RCC 7860 (cell line): ENCODE results near the gene CALD1.

Source experiments
- DNase-seq: peaks from one replicate; pipeline ENCODE4 v3.0.0-alpha.2; 2015; ENCODE audit warnings: low spot score
- FAIRE-seq: peaks from 2 replicates; lab custom pipeline; 2012; peaks lifted over from hg19 to GRCh38; lab: Jason Lieb, UNC

Gene CALD1

DNA sequence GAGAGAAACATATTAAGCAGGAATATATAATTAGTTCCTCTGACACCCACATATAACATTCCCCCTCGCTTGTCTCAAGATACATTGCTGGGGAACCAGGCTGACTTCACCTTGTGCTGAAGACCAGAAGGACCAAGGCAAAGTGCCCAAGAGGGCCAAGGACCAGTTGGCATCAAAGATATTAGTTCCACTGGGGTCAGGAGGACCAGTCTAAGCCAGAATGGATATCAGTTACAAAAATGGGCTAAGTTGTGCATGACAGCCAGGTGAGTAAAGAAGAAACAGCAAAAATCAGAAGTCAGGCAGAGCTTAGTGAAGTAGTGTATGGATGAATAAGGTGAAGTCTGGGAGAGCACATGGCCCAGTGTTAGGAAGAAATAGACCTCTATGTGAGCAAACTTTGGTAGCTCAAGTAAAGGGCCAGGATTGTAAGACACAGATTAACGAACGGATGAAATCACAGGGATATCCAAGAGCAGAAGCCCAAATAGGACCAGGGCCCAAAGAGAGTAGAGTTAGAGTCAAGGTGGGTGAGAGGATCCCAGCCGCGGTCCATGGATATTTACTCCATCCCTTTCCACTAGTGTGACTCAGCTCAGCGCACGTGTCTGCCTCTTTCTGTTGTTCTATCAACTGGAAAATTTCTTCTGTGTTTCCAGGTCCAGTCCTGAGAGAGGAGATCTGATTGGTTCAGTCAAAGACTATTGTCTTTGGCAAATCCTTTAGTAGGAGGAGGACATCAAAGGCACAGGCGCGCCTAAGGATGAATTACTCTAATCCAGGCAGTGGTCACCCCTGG is 5.0 kb downstream of the CALD1 start:
- FAIRE-seq (no peak), DNase-seq (no peak)

DNA sequence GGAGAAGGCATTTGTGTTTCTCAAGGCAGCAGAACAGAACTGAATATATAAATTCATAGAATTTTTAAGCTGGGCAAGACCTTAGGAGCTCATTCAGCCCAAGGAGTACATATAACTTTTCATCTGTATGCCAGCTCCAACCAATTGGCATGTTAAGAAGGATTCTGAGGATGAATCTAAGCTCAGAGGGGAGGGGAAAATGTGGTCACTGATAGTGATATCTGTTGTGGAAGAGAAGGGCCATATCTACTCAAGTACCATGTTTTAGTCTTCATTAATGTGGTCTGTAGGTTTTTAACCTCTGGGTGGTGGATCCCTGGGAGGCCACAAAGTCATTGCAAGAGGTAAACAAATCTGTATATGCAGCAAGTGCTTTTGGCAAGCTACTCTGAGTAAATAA is 6.4 kb downstream of the CALD1 start:
- FAIRE-seq (no peak), DNase-seq (no peak)

DNA sequence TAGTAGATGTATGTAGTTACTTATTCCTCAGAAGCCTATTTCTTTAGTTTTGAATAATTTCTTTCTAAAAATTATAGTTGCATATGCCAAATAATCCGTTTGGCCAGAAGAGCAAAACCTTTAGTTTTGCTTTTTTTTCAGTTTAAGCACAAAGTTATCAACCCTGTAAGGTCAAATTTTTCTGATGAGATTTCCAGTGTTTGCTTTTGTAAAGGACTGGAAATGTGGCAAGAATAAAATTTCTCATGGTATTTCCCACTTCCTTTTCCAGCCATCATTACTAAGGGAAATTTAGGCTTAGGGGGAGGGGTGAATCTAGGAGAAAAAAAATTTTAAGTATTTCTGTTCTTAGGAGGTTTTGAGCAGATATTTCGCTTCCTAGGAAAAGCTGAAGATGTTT is 7.6 kb downstream of the CALD1 start:
- no peak for FAIRE-seq

DNA sequence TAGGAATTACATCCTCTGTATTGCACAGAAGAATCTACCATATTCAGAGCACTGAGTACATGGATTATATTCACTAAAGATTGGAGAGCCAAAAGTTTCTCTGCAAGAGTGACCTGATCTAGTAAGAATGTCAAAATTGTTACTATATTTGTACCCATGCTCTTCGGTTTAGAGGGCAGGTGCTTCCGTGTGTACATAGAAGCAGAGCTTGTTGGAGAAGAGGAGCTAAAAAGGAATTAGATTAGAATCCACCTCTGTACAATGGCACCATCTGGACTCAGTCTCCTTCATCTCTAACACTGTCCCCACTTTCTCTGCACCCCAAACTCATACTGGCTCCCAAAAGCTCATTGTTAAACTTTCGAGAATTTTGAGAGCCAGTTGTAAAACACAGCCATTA is 8.3 kb downstream of the CALD1 start:
- no peak for FAIRE-seq

More for the DNA sequence above, 7.6 kb downstream of the CALD1 start:
- no peak for DNase-seq

DNA sequence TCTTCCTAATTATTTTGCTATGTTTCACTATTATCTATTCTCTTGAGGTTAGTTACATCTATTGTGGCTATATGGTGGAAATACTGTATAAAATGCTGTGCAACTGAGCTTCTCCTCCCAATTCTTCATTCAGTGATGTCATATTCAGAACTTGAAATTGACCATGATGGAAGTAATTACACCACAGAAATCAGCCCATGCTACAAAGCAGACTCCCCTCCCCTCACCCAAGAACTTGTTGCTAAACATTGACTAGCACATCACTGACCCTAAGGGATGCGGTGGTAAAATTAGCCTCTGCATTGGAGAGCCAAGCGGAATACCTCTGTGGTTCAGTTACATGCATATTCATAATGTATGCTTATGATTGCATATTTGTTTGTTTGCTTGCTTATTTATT is 8.8 kb downstream of the CALD1 start:
- FAIRE-seq (no peak), DNase-seq (no peak)

More for the DNA sequence above, 8.3 kb downstream of the CALD1 start:
- DNase-seq: no peak

DNA sequence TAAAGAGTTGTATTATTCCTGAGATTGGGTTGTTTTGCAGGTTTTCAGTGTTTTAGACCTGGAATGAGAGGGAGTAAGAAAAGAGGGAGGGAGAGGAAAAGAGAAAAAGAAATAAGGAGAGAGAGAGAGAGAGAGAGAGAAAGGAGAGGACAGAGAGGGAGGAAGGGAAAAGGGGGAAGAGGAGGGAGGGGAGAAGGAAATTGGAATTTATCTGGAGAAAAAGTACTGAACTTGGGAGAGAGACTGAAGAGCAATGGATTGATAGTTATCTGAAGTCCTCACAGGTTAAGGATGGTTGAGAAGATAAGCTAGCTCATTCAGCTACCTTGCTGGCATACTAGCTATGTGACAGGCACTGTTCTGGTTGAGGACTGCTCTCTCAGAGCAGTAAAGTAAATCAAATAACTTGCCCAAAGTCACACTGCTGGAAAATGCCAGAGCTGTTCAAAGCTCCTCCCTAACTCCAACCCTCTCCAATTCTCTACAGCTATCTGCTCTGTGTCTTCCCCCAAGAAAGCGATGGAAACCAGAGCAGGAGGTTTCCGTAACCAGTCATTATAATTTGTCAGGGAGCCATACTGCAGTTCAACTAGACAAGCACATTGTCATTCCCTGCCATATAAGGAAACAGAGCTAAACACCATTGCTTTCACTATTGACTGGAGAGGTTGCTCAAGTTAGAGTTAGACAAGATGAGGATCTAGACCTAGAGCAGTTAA is 10.7 kb downstream of the CALD1 start:
- DNase-seq (no peak), FAIRE-seq (no peak)

DNA sequence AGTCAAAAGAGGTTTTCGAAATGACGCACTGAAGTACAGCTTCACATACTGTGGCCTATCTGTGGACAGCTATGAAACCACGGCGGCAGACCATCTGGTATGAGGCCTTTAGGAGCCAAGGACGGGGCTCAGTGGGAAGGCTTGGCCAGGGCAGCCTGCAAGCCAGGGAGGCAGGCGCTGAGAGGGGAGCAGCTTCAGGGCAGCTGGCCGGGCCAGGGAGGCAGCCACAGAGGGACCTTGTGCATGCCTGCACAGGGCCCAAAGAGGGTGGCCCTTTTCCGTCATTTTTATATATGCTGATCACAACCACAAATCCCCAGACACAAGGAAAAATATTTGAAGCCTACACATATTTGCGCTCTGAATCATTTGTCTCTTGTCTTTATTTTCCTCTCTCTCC is 13.5 kb downstream of the CALD1 start:
- DNase-seq: no peak
- FAIRE-seq: no peak

DNA sequence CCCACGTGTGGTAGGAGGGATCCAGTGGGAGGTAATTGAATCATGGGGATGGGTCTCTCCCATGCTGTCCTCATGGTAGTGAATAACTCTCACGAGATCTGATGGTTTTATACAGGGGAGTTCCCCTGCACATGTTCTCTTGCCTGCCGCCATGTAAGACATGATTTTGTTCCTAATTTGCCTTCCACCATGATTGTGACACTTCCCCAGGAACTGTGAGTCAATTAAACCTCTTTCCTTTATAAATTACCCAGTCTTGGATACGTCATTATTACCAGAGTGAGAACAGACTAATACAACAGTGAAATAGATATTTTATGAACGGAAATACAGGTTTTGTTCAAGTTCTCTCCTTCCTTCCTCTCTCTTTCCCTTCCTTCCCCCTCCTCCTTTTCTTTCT is 15.8 kb downstream of the CALD1 start:
- no peak for DNase-seq
- no peak for FAIRE-seq

DNA sequence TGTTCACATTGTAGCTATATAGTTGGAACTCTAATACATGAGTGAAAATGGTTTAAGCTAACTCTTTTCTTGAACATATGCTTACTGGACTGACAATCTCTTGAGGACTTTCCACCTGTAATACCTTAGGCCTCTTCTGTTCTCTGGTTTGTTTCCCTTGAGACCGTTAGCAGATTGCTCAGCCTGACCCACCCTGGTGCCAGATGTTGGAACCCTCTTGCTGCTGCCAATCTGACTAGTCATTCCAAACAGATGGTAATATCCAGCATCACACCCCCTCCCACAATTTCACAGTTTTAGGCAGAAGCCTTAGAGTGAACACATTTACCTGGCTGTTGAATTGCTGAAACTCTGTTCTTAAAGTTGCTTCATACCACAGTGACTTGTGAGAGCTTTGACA is 18.7 kb downstream of the CALD1 start:
- FAIRE-seq (no peak), DNase-seq (no peak)

DNA sequence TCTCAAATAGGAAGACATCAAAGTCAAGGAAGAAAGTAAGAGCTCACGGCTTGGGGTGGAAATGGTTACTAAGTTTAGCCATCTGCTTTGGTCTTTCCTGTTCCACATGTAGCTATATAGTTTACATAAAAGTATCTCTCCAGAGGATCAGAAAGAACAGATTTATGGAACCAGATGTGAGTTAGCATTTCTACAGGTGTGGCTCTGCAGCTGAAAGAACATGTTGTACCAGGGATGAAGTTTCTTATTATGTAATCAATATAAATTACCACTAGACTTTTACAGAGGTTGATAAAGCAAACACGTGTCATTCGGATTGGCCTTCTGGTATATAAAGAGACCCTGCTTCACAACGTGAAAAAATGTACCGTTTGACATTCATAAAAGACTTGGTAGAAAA is 19.9 kb downstream of the CALD1 start:
- FAIRE-seq (no peak), DNase-seq (no peak)

DNA sequence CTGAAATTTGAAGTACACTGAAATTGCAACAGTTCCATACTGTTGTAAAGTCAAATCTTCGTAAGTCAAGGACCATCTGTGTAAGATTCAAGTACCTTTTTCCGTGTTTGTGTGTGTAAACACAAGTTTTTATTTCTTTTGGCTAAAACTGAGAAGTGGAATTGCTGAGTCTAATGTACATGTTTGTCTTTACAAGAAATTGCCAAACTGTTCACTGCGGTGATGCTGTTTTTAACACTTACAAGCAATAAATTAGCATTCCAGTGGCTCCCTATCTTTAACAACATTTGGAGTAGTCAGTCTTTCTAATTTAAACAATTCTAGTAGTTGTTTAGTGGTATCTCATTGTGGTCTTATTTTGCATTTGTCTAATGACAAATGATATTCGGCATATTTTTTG is 23.3 kb downstream of the CALD1 start:
- DNase-seq (no peak), FAIRE-seq (no peak)

DNA sequence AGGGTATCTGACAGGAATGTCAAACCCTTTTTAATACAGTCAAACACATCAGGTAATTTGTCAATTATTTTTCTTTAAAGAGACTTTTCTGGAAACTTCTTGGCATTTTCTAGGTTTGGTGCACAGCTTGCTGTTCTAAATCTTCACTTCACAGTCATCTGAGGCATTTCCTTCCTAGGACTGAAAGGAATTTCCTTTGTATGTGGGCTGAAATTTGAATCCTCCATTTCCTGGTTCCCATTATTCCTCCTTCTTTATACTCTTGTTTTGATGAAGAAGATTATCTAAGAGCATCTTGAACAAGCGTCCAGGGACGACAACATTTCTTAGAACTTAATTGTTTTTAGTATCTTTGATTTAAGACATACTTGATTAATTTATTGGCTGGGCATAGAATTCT is 24.9 kb downstream of the CALD1 start:
- DNase-seq: no peak
- FAIRE-seq: no peak

DNA sequence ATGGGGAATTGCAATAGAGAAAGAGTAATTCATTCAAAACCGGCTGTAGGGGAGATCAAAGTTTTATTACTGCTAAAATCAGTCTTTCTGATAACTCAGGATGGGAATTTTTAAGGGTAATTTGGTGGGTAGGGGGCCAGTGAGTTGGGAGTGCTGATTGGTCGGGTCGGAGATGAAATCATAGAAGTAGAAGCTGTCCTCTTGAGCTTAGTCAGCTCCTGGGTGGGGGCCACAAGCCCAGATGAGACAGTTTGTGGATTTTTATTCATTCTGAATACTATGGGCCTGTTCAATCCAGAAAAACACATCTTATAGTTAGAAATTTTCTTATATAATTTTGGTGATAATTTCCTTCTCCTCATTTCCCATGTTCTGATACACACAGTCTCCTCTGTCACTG is 25.4 kb downstream of the CALD1 start:
- DNase-seq: no peak
- FAIRE-seq: no peak

DNA sequence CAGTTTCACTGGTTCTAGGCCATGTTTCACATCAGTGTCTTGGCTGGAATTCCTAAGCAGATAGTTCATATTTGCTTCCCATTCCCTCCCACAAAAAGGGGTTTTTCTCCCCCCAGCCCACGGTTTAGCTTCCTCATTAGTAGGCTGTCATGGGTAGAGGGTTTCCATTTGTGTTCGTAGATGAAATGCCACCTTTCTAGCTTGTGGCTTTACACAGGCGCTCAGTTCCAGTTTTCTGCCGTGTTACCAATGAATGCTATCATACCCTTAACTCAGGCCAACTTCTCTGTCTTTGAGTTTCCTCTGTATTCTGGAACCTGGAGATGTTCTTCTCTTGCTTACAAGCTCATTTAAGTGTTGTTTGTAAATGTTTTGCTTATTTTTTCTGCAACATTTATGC is 26.8 kb downstream of the CALD1 start:
- no peak for FAIRE-seq

DNA sequence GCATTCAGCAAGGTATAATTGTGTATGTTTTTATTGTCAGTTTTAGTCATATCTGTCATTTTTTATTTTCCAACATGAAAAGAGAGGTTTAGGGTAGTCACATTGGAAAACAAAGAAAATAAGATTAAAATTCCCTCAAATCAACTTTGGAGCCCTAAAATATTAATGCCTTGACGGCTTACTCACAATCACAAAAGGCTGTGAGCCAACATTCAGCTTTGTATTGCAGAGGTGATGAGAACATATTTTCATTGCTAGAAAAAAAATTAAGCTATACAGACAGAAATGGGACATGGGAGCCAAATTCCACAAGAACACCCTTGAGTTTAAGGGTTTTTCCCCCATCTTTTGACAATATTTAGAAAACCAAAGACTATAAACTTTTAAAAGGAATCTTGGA is 30.2 kb downstream of the CALD1 start:
- FAIRE-seq (no peak), DNase-seq (no peak)

More for the DNA sequence above, 26.8 kb downstream of the CALD1 start:
- DNase-seq: no peak

DNA sequence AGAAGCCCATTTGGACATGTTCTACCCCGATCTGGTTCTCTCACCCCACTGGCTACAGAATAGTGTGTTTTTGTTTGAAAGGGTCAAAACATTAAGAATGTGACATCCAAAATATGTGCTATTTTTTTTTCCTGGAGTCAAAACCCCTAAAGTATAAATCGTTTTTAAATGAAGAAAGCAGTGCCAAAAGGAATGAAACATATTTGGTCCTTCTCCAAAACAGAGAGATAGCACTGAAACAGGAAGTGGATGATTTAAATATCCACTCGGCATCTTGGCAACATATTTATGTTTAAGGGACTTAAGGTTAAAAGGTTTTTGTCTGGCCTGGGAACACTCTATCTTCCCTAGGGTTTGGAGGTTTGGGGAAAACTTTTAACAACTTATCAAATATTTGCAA is 32.3 kb downstream of the CALD1 start:
- no peak for FAIRE-seq

DNA sequence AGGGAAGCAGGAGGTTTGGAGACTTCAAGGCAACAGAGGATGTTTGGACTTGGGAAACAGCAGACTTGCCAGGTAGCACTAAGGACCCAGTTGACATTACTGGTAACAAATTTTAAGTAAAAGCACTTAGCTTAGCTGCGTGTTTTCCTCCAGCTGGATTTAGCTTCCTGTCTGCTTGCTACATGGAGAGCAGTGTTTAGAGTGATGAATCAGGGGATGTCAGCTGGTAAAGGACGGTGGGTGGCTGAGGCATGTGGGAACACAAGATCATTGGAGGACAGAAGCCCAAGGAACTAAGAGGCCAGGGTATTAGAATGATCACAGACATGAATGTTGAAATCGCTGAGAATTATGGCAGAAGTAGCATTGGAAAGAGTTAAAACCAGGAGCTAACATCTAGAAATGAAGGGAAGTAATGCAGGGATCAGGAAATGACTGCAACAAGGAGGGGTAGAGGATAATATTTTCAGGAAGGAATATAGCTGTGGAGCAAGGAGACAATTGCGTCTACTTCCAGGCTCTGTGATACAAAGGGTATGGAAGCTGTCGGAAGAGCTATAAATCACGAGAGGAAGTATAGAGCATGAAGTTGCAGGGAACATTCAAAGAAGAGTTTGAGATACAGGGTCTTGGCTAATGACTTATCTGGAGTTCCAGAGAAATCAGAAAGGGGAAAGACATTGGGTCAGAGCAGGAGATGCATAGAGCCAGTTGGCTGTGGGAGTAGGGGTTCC is 34.4 kb downstream of the CALD1 start:
- no peak for DNase-seq
- FAIRE-seq: no peak

More for the DNA sequence above, 32.3 kb downstream of the CALD1 start:
- no peak for DNase-seq

DNA sequence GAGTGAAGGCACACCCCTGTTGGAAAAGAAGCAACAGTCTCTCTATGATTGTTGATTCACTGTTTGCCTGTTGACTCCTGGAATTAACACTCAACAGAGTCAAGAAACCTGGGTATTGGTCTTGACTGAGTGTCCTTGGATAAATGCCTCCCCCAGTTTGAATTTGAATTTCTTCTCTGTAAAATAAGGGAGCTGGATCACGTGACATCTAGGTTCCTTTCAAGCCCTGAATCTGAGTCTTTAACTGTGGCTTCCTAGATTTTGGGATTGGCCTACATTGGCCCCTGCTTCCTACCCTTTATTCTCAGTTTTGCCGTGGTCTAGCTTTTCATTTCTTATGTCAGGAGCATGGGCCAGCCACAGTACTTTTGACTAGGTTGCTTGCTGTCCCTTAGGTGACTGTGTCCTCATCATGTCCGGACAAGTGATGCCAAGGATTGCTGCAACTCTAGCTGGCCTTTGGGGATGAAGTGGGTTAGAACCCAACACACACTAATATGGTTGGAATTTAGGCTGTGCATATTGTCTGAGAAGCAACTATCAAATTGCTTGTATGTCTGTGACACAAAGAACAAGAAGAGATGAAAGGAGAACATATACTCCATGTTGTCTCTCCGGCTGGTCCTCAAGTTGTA is 35.4 kb downstream of the CALD1 start:
- no peak for DNase-seq
- no peak for FAIRE-seq

DNA sequence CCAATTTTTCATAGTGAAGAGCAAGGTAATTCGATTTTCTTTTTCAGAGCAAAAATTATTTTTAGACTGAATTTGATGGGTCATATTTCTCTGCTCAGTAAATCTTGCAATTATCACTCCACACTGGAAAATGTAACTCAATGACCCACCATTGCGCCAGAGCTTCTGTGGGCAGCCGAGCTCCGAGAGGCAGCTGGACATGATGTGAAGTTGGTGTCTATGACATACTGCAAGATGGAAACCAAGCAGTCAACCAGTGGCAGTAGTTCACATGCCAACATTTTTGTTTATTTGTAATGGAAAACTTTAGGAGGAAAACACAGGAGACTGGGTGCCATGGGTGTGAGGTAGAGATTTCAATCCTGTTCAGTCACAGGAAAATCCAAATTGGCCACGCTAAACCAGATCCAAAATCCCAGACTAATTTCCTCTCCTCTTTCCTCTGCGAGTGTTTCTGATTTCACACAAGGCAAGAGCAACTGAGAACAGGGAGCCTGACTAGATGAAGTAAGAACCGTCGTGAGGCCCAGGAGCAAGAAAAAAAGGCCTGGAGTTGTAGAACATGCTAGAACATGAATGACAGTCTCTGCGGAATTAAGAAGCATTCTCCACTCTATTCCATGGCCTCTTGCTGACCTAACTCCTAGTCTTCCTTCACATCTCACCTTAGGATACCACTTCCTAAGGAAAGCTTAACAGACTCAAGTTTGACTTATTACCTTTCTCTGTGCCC is 39.3 kb downstream of the CALD1 start:
- no peak for DNase-seq
- no peak for FAIRE-seq

DNA sequence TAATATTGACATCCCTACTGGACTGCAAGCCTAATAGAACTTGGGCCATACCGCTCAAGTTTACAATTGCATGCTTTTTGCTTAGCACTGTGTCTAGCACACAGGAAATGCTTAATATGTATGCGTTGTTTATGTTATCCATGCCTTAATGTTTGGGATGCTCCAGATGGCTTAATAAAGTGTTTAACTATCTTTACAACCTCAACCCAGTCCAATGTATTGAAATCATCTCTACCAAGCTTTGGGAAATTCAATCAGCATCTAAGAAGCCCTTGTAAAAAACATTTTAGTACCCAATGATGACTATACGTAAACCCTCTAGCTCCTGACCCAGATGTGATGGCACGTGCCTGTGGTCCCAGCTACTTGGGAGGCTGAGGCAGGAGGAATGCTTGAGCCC is 40.0 kb downstream of the CALD1 start:
- DNase-seq: no peak
- FAIRE-seq: no peak

DNA sequence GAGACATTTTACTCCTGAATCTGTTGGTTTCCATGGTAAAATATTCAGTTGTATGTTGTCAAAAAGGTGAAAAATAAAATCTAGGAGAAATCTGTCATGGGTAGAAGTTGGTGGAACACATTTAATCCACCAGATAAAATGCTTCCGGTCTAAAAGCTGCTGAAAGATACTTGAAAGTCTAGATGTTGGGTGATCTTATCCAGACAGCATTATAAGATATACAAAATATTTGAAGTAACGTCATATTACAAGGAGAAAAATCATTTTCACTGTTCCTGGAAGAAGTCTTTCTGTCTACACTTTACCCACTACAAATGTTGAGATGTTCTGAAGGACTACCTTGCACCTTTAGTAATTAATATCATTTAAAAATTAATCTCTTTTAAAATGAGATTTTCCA is 40.9 kb downstream of the CALD1 start:
- FAIRE-seq: no peak
- no peak for DNase-seq
